BLaER1 (cell line): ENCODE measurements around the gene ODAD3.

Source experiments
- H3K27ac ChIP-seq: shearing (Covaris generic); formaldehyde crosslinking; 2 replicates; pipeline ENCODE4 v1.8.1; 2022
- H3K27me3 ChIP-seq: shearing (Covaris generic); formaldehyde crosslinking; 2 replicates; pipeline ENCODE4 v1.8.1; 2022
- H3K36me3 ChIP-seq: shearing (Covaris generic); formaldehyde crosslinking; 2 replicates; pipeline ENCODE4 v1.8.1; 2022
- H3K4me1 ChIP-seq: shearing (Covaris generic); formaldehyde crosslinking; 2 replicates; pipeline ENCODE4 v1.8.1; 2022
- H3K4me2 ChIP-seq: shearing (Covaris generic); formaldehyde crosslinking; 2 replicates; pipeline ENCODE4 v1.8.1; 2022
- H3K4me3 ChIP-seq: shearing (Covaris generic); formaldehyde crosslinking; 2 replicates; pipeline ENCODE4 v1.8.1; 2022
- H3K9ac ChIP-seq: shearing (Covaris generic); formaldehyde crosslinking; 2 replicates; pipeline ENCODE4 v1.8.1; 2022
- H3K9me3 ChIP-seq: shearing (Covaris generic); formaldehyde crosslinking; 2 replicates; pipeline ENCODE4 v1.8.1; 2022
- H4K20me1 ChIP-seq: shearing (Covaris generic); formaldehyde crosslinking; 2 replicates; pipeline ENCODE4 v1.8.1; 2022
- Cebpa-rat ChIP-seq: shearing (Covaris generic); IDR thresholded peaks from 2 replicates; pipeline ENCODE4 v1.8.1; 2022

The ODAD3 gene

GRCh38 chr19:11377756-11378155 is 57.2 kb downstream of the ODAD3 start:
- Histone ChIP-seq H3K4me2 (peak overlapping the region; percentile 98), H4K20me1 (peaks cover 8% of the 10 kb centered on the region), H3K9ac (no peak overlapping the region), H3K36me3 (no peaks in the 10 kb centered on the region), H3K4me1 (peaks cover 70% of the 10 kb centered on the region), H3K4me3 (no peak overlapping the region), H3K27me3 (no peaks in the 10 kb centered on the region), H3K27ac (no peak overlapping the region), H3K9me3 (no peaks in the 10 kb centered on the region)
- no peak for TF ChIP-seq Cebpa-rat

GRCh38 chr19:11377237-11377636 is 57.7 kb downstream of the ODAD3 start:
- Histone ChIP-seq H3K9me3 (no peaks in the 10 kb centered on the region), H3K4me1 (peaks cover 68% of the 10 kb centered on the region), H3K9ac (no peak overlapping the region), H3K36me3 (no peaks in the 10 kb centered on the region), H3K27me3 (no peaks in the 10 kb centered on the region), H3K4me3 (no peak overlapping the region), H3K27ac (no peak overlapping the region), H3K4me2 (peak overlapping the region; percentile 98), H4K20me1 (peaks cover 8% of the 10 kb centered on the region)
- TF ChIP-seq Cebpa-rat: no peak

GRCh38 chr19:11375143-11375948 is 59.6 kb downstream of the ODAD3 start:
- Histone ChIP-seq H3K4me3 (peak overlapping the region; percentile 72), H3K4me1 (peaks cover 56% of the 10 kb centered on the region), H3K27ac (peak overlapping the region; percentile 79), H3K9me3 (no peaks in the 10 kb centered on the region), H4K20me1 (no peaks in the 10 kb centered on the region), H3K36me3 (no peaks in the 10 kb centered on the region), H3K9ac (peak overlapping the region; percentile 93), H3K27me3 (no peaks in the 10 kb centered on the region), H3K4me2 (peak overlapping the region; percentile 98)
- TF ChIP-seq Cebpa-rat: no peak

GRCh38 chr19:11374433-11375142 is 60.3 kb downstream of the ODAD3 start, which contains the start of gene SWSAP1:
TSS of gene SWSAP1 (plus strand) at chr19:11374666. CDS start at chr19:11374681, 15 bp downstream.
- TF ChIP-seq Cebpa-rat: peak; percentile 61; the same call in 1 of the 2 replicates
- peak within 1 kb of the TSS; percentile 95 for H3K27ac ChIP-seq
- H3K4me3 ChIP-seq: peak within 1 kb of the TSS; percentile 72
- peak within 1 kb of the TSS; percentile 93 for H3K9ac ChIP-seq
- peak within 1 kb of the TSS; percentile 98 for H3K4me2 ChIP-seq
- H3K36me3 ChIP-seq: no peaks in the 10 kb centered on the region
- H3K9me3 ChIP-seq: no peaks in the 10 kb centered on the region
- 0 out of 2 replicates have a peak, but pooled peaks cover 3% of the 10 kb centered on the region for H4K20me1 ChIP-seq
- H3K4me1 ChIP-seq: peaks cover 49% of the 10 kb centered on the region
- H3K27me3 ChIP-seq: no peaks in the 10 kb centered on the region

GRCh38 chr19:11373885-11374432 is 61.0 kb downstream of the ODAD3 start:
- Histone ChIP-seq H3K9me3 (no peaks in the 10 kb centered on the region), H3K36me3 (no peaks in the 10 kb centered on the region), H3K4me1 (peaks cover 49% of the 10 kb centered on the region), H4K20me1 (0 out of 2 replicates have a peak, but pooled peaks cover 6% of the 10 kb centered on the region), H3K27me3 (no peaks in the 10 kb centered on the region), H3K27ac (no peak overlapping the region), H3K4me2 (peak overlapping the region; percentile 80), H3K4me3 (peak overlapping the region; percentile 72), H3K9ac (no peak overlapping the region)
- no peak for TF ChIP-seq Cebpa-rat

- no peaks in the 10 kb centered on the region for H3K36me3 ChIP-seq
- no peak overlapping the region for H3K9ac ChIP-seq
- peak overlapping the region; percentile 80 for H3K4me2 ChIP-seq
- peaks cover 43% of the 10 kb centered on the region for H3K4me1 ChIP-seq
- no peak overlapping the region for H3K4me3 ChIP-seq
- no peak for TF ChIP-seq Cebpa-rat
- no peaks in the 10 kb centered on the region for H3K27me3 ChIP-seq
- no peaks in the 10 kb centered on the region for H3K9me3 ChIP-seq
- H3K27ac ChIP-seq: no peak overlapping the region
- 0 out of 2 replicates have a peak, but pooled peaks cover 6% of the 10 kb centered on the region for H4K20me1 ChIP-seq
These were observed 61.6 kb downstream of the ODAD3 start for GRCh38 chr19:11373166-11373884.

GRCh38 chr19:11370744-11371143 is 64.2 kb downstream of the ODAD3 start:
- Histone ChIP-seq H3K27me3 (no peaks in the 10 kb centered on the region), H3K4me2 (no peak overlapping the region), H3K27ac (no peak overlapping the region), H4K20me1 (0 out of 2 replicates have a peak, but pooled peaks cover 6% of the 10 kb centered on the region), H3K36me3 (peaks cover 6% of the 10 kb centered on the region; the same call in 1 of the 2 replicates), H3K4me3 (no peak overlapping the region), H3K4me1 (peaks cover 17% of the 10 kb centered on the region), H3K9me3 (no peaks in the 10 kb centered on the region), H3K9ac (no peak overlapping the region)
- TF ChIP-seq Cebpa-rat: no peak
